Fibroblast of pulmonary artery (primary cell): ENCODE results near the gene NONO.
"Not testable (repeated sequence)": the region's sequence is repeated elsewhere in the genome, so short reads cannot be mapped to it uniquely, and the experiment has no call there.

Experiments
- DNase-seq: peaks from one replicate; pipeline ENCODE4 v3.0.0-alpha.2; 2010; ENCODE audit warnings: low read depth
- H3K4me3 ChIP-seq: replicated peaks from 2 replicates; pipeline ENCODE4 v1.5.1; 2011; ENCODE audit warnings: low read depth, mild to moderate bottlenecking, control low read depth, low read length, moderate library complexity
- TF ChIP-seq, protein P1 (sequence below): IDR thresholded peaks from 2 replicates; pipeline ENCODE4 v1.5.1; 2011; ENCODE audit warnings: mild to moderate bottlenecking, control low read depth, low read length, inconsistent platforms; ENCODE audit errors: missing control alignments

Gene NONO

GRCh38 chrX:71292669-71293365 lies 9.4 kb downstream of the NONO start:
- TF ChIP-seq, protein P1, sequence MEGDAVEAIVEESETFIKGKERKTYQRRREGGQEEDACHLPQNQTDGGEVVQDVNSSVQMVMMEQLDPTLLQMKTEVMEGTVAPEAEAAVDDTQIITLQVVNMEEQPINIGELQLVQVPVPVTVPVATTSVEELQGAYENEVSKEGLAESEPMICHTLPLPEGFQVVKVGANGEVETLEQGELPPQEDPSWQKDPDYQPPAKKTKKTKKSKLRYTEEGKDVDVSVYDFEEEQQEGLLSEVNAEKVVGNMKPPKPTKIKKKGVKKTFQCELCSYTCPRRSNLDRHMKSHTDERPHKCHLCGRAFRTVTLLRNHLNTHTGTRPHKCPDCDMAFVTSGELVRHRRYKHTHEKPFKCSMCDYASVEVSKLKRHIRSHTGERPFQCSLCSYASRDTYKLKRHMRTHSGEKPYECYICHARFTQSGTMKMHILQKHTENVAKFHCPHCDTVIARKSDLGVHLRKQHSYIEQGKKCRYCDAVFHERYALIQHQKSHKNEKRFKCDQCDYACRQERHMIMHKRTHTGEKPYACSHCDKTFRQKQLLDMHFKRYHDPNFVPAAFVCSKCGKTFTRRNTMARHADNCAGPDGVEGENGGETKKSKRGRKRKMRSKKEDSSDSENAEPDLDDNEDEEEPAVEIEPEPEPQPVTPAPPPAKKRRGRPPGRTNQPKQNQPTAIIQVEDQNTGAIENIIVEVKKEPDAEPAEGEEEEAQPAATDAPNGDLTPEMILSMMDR: no peak
- DNase-seq: peak; percentile 12
- no peak overlapping the region for H3K4me3 ChIP-seq

GRCh38 chrX:71296806-71297205 lies 13.4 kb downstream of the NONO start:
- no peak for DNase-seq
- TF ChIP-seq, protein P1: no peak
- no peak overlapping the region for H3K4me3 ChIP-seq

DNA sequence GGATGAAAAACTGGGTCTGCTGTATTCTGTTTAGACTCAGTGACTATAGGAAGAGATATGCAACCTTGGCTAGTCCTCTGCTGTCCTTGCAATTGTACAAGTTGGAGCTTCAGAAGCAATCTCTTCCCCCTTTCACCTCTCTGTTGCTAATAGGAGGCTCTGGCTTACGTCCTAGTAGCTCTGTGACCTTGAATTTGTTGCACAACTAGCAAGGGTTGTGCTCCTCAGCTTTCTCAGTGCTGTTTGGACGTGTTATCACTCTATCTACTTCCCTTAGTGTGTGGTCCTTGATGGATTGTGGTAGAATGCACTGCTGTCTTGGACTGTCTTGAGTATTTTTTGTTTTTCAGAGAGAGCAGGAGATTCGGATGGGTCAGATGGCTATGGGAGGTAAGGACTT lies 14.7 kb downstream of the NONO start:
- DNase-seq: peak; percentile 43
- TF ChIP-seq, protein P1: no peak
- no peak overlapping the region for H3K4me3 ChIP-seq

DNA sequence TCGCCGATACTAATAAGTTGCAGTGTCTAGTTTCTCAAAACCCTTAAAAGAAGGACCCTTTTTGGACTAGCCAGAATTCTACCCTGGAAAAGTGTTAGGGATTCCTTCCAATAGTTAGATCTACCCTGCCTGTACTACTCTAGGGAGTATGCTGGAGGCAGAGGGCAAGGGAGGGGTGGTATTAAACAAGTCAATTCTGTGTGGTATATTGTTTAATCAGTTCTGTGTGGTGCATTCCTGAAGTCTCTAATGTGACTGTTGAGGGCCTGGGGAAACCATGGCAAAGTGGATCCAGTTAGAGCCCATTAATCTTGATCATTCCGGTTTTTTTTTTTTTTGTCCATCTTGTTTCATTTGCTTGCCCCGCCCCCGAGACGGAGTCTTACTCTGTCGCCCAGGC lies 16.6 kb downstream of the NONO start:
- H3K4me3 ChIP-seq, DNase-seq: not testable (repeated sequence)

GRCh38 chrX:71300495-71300894 lies 17.1 kb downstream of the NONO start:
- H3K4me3 ChIP-seq, DNase-seq: not testable (repeated sequence)

DNA sequence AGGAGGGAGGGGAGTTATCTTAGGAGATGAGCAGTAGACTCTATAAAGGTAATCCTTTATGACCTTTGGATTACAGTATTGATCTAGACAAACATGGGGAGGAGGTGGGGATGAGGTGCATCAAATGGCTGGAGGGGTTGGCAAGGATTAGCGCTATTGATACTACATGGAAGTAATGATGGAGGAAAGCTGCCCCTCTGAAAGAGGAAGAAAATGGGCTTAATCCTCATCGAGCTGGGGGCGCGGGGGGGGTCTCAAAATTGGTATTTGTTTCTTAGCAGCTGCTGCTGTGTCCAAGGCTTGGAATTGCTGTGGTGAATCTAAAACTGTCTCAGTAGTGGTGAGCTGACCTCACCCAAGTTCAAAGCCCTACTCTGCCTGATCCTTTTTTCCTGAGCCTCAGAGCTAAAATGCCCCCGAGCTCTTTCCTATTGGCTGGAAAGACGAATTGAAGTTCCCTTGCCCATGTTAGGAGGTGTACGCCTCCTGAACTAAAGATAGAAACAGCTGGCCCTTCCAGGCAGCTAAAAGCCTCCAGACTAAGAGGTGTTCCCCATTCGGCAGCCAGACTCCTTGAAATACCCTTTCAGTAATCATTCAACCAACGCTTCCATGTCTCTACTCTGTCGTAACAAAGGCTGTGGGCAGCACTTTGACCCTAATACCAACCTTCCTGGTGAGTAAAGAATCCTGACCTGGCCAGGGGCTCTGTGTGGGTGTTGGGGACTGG lies 17.9 kb downstream of the NONO start, which contains the start of gene ITGB1BP2:
TSS of gene ITGB1BP2 (plus strand) at position 556 of the 730 bp plus-strand sequence. CDS start at position 613, 57 bp downstream.
- no peak within 1 kb of the TSS for H3K4me3 ChIP-seq
- TF ChIP-seq, protein P1: no peak
- peak; percentile 45 for DNase-seq

- TF ChIP-seq, protein P1: no peak
- DNase-seq: peak; percentile 31
Measured at GRCh38 chrX:71302461-71303213, 19.2 kb downstream of the NONO start.

More at GRCh38 chrX:71302461-71303213, 19.2 kb downstream of the NONO start:
- no peak overlapping the region for H3K4me3 ChIP-seq
